Activated naive CD4-positive, alpha-beta T cell treated with anti-CD3 and anti-CD28 coated beads for 36 hours (primary cell): ENCODE results near the gene SPIN2A. TPM values are rescaled to one million over a fixed set of nuclear protein-coding genes. Genes with fewer than 3 reads are reported as not detected.

Experiments used
- total RNA-seq, 2 experiments: library from RNA; stranded (reverse); gene quantifications; one replicate each; pipeline ENCODE4 v1.2.3, GENCODE V29; 2021

The SPIN2A gene
- total RNA-seq, 2 experiments from 2014 or later = 0.72 to 0.74 TPM

Other genes starting within 250 kb of the SPIN2A start
- gene SPIN3, start 141.9 kb downstream of the SPIN2A start, total RNA-seq = 10 to 100 TPM in 1 of 2 experiments, 1 to 10 TPM in 1; 8.6 to 10.3 TPM
- gene SPIN2B, start 15.8 kb downstream of the SPIN2A start, total RNA-seq = 1 to 10 TPM; 6.8 to 8.2 TPM
- 10 to 100 TPM in 1 of 2 experiments, 1 to 10 TPM in 1; 9.6 to 12.0 TPM for gene FAAH2, start 149.3 kb upstream of the SPIN2A start, total RNA-seq